Measurements from ENCODE around the gene PTPRF.

PTPRF gene

GRCh38 chr1:43484367-43484766 is 46.3 kb upstream of the PTPRF start:
- no peak overlapping the region for H3K4me3 ChIP-seq (ENCODE audit: low read length)
- H3K4me2 ChIP-seq (ENCODE audit: low read length): no peak overlapping the region
- H3K9me2 ChIP-seq (replicated peaks; ENCODE audit: control insufficient read depth, low read length): no peaks in the 10 kb centered on the region
- H3K9me3 ChIP-seq (ENCODE audit: control insufficient read depth, insufficient read depth, low read length): no peaks in the 10 kb centered on the region
- no peaks in the 10 kb centered on the region for H3K79me2 ChIP-seq (ENCODE audit: control insufficient read depth, low read length)
- H3K4me1 ChIP-seq (ENCODE audit: control insufficient read depth, low read length): no peaks in the 10 kb centered on the region
- H3K36me3 ChIP-seq (ENCODE audit: control insufficient read depth, low read length): no peaks in the 10 kb centered on the region
- peaks cover 15% of the 10 kb centered on the region for H3K27me3 ChIP-seq (ENCODE audit: control insufficient read depth, low read length)
- no peaks in the 10 kb centered on the region for H4K20me1 ChIP-seq (ENCODE audit: control insufficient read depth, insufficient read depth, low read depth, low read length)
- H3F3A ChIP-seq (ENCODE audit: control insufficient read depth, insufficient read depth): no peaks in the 10 kb centered on the region
- no peak overlapping the region for H3K27ac ChIP-seq (ENCODE audit: low read depth, low read length)
- TF ChIP-seq CTCF (IDR thresholded peaks at IDR 0.05; ENCODE audit: low read depth, low read length, poor library complexity, severe bottlenecking): no peak
- no peak for TF ChIP-seq EZH2phosphoT487 (IDR thresholded peaks at IDR 0.05; ENCODE audit: borderline replicate concordance, low read length)

GRCh38 chr1:43488165-43488564 is 42.5 kb upstream of the PTPRF start:
- TF ChIP-seq CTCF (IDR thresholded peaks at IDR 0.05; ENCODE audit: low read depth, low read length, poor library complexity, severe bottlenecking) (no peak), EZH2phosphoT487 (IDR thresholded peaks at IDR 0.05; ENCODE audit: borderline replicate concordance, low read length) (no peak)
- Histone ChIP-seq H3K9me2 (replicated peaks; ENCODE audit: control insufficient read depth, low read length) (no peaks in the 10 kb centered on the region), H4K20me1 (ENCODE audit: control insufficient read depth, insufficient read depth, low read depth, low read length) (no peaks in the 10 kb centered on the region), H3K4me2 (ENCODE audit: low read length) (no peak overlapping the region), H3K27me3 (ENCODE audit: control insufficient read depth, low read length) (no peaks in the 10 kb centered on the region), H3K36me3 (ENCODE audit: control insufficient read depth, low read length) (no peaks in the 10 kb centered on the region), H3K9me3 (ENCODE audit: control insufficient read depth, insufficient read depth, low read length) (no peaks in the 10 kb centered on the region), H3K79me2 (ENCODE audit: control insufficient read depth, low read length) (no peaks in the 10 kb centered on the region), H3K27ac (ENCODE audit: low read depth, low read length) (no peak overlapping the region), H3F3A (ENCODE audit: control insufficient read depth, insufficient read depth) (no peaks in the 10 kb centered on the region), H3K4me1 (ENCODE audit: control insufficient read depth, low read length) (no peaks in the 10 kb centered on the region), H3K4me3 (ENCODE audit: low read length) (no peak overlapping the region)

GRCh38 chr1:43491061-43491460 is 39.6 kb upstream of the PTPRF start:
- Histone ChIP-seq H3K27me3 (ENCODE audit: control insufficient read depth, low read length) (no peaks in the 10 kb centered on the region), H3K4me1 (ENCODE audit: control insufficient read depth, low read length) (no peaks in the 10 kb centered on the region), H3K4me2 (ENCODE audit: low read length) (no peak overlapping the region), H3F3A (ENCODE audit: control insufficient read depth, insufficient read depth) (no peaks in the 10 kb centered on the region), H3K79me2 (ENCODE audit: control insufficient read depth, low read length) (no peaks in the 10 kb centered on the region), H3K9me2 (replicated peaks; ENCODE audit: control insufficient read depth, low read length) (no peaks in the 10 kb centered on the region), H3K36me3 (ENCODE audit: control insufficient read depth, low read length) (no peaks in the 10 kb centered on the region), H4K20me1 (ENCODE audit: control insufficient read depth, insufficient read depth, low read depth, low read length) (no peaks in the 10 kb centered on the region), H3K4me3 (ENCODE audit: low read length) (no peak overlapping the region), H3K9me3 (ENCODE audit: control insufficient read depth, insufficient read depth, low read length) (no peaks in the 10 kb centered on the region), H3K27ac (ENCODE audit: low read depth, low read length) (no peak overlapping the region)
- TF ChIP-seq EZH2phosphoT487 (IDR thresholded peaks at IDR 0.05; ENCODE audit: borderline replicate concordance, low read length) (no peak), CTCF (IDR thresholded peaks at IDR 0.05; ENCODE audit: low read depth, low read length, poor library complexity, severe bottlenecking) (no peak)

- H3K4me2 ChIP-seq (ENCODE audit: low read length): no peak overlapping the region
- no peaks in the 10 kb centered on the region for H3K27me3 ChIP-seq (ENCODE audit: control insufficient read depth, low read length)
- no peaks in the 10 kb centered on the region for H3K36me3 ChIP-seq (ENCODE audit: control insufficient read depth, low read length)
- no peaks in the 10 kb centered on the region for H3K79me2 ChIP-seq (ENCODE audit: control insufficient read depth, low read length)
- H3K4me1 ChIP-seq (ENCODE audit: control insufficient read depth, low read length): no peaks in the 10 kb centered on the region
- TF ChIP-seq EZH2phosphoT487 (IDR thresholded peaks at IDR 0.05; ENCODE audit: borderline replicate concordance, low read length) (no peak), CTCF (IDR thresholded peaks at IDR 0.05; ENCODE audit: low read depth, low read length, poor library complexity, severe bottlenecking) (no peak)
- H3K4me3 ChIP-seq (ENCODE audit: low read length): no peak overlapping the region
- H3K9me3 ChIP-seq (ENCODE audit: control insufficient read depth, insufficient read depth, low read length): no peaks in the 10 kb centered on the region
- no peaks in the 10 kb centered on the region for H3K9me2 ChIP-seq (replicated peaks; ENCODE audit: control insufficient read depth, low read length)
- no peaks in the 10 kb centered on the region for H4K20me1 ChIP-seq (ENCODE audit: control insufficient read depth, insufficient read depth, low read depth, low read length)
- no peak overlapping the region for H3K27ac ChIP-seq (ENCODE audit: low read depth, low read length)
- no peaks in the 10 kb centered on the region for H3F3A ChIP-seq (ENCODE audit: control insufficient read depth, insufficient read depth)
These were observed 37.9 kb upstream of the PTPRF start for GRCh38 chr1:43492826-43493225.
